Endothelial cell of hepatic sinusoid (primary cell): Measurements from ENCODE around the gene PIP4P1.

Experiments used
- in situ Hi-C: cut with HindIII; loops from 2 replicates; pipeline ENCODE4 v1.10.0; 2017; ENCODE audit warnings: low sequenced_read_pairs

Gene PIP4P1

DNA sequence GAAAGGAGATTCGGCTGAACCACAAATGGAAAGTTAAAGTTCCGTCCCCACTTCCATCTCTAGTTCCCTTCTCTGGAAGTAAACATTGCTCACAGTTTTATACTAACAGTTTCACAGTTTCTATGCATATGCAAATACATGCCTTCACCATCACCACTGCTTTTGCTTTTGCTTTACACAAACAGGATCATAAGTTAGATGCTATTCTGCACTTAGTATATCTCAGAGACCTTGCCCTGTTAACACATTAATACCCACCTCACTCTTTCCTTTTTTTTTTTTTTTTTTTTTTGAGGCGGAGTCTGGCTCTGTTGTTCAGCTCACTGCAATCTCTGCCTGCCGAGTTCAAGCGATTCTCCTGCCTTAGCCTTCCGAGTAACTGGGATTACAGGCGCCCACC lies 48.8 kb downstream of the PIP4P1 start:
- in situ Hi-C loops = no loop called here

GRCh38 chr14:20409226-20409625 lies 52.0 kb downstream of the PIP4P1 start:
- in situ Hi-C loops = no loop called here
